ENCODE results near the gene RAP1B.

Gene RAP1B

DNA sequence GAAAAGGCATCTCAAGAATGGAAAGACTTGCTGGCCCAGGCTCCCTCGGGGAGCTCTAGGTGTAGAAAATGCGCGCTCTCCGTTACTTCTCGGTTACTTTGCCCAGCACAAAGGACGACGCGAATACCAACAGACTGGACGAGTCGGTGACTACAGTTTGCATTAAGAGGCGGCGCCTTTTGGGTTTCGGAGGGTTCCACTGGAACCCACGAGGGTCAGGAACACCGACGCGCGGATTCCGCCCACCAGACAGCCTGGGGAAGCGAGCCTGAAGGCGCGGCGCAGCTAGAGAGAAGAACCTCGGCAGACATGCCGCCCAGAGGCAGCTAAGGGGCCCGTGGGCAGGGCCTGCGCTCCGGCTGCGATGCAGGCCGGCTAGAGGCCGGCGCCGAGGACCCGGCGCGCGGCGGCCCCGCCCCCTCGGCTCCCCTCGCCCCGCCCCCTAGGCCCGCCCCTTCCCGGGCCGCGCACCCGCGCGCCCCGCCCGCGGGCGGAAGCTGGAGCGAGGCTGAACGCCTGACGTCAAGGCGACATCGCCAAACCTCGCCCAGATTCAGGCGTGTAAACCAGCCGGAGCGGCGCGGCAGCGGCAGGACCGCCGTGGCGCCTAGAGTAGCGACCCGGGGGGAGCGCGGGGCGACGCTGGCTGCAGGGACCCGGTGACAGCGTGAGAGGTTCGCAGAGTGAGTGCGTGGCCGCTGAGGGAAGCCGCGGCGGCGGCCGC, at the start of gene RAP1B:
Gene RAP1B, plus strand, starts transcription at position 530 of the 724 bp plus-strand sequence. CDS start 37,826 bp downstream, outside the sequence.
- DNase-seq: peak; percentile 92

DNA sequence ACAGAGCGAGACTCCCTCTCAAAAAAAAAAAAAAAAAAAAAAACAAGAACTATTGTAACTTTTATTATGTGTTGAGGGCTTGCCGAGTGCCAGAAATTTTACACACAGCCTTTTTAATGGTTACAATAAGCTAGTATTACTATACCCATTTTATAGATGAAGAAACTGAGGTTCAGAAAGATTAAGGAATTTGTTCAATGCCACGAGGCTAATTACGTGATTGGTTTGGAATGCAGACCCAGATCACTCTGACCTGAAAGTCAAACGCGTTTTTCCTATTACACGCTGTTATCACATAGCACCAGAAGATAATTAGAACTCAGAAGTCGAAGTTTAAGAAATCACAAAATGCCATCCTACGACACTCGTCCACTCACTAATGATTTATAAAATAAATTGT, 48.9 kb upstream of the RAP1B start:
- no peak for DNase-seq

DNA sequence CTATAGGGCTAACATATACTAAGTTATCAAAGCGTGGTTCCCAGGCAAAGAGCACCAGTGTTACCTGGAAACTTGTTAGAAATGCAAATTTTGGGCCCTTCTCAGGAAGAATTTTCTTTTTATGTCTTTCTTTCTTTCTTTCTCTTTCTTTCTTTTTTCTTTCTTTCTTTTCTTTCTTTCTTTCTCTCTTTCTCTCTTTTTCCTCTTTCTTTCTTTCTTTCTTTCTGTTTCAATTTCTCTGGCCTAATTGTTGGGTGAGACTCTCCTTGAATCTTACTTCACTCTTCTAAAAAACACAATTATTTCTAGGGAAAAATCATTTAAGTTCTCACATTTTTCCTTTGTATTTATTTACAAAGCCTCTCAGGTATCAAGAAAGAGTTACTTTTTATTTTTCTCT, 46.5 kb upstream of the RAP1B start:
- no peak for DNase-seq

DNA sequence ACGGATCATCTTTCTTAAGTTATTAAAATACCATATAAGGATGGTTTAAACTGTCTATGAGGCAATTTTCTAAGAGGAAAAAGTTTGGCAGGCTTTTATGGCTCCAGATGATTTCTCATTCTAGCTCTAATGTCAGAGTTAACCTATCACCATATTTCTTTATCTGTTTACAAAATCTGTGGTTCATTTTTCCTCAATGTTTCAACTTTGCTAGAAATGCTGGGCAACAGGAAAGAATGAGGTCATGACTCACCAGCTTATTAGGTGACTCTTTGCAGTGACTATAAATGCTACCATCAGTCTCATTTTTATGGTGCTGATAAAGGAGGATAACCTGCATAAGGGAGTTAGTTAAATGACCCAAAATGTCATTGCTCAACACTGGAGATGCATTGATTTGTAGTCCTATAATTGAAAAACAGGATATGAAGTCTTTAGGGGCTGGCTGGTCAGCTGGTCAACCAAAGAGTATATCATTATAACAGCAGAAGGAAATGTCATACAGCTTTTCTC, 45.3 kb upstream of the RAP1B start:
- DNase-seq: no peak

DNA sequence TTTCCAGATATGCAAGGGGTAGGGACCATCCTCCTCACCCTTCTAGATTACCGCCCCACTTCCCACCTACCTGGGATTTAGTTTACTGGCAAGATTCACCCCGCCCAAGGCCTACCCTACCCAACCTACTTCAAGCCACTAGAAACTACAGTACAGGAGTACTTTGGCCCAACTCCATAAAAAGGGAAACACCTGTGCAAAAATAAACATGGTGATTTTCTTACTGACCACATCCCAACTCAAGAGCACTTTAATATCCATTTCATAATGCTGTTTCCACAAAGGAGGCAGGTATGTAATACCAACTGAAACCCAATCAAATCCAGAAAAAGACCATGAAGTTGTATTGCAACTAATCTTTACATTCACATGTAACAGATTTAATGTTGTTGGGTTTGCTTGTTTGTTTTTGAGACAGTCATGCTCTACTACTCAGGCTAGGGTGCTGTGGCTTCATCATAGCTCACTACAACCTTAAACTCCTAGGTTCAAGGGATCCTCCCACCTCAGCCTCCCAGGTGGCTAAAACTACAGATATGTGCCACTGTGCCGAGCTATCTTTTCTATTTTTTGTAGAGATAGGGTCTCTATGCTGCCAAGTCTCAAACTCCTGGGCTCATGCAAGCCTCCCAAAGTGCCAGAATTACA, 41.7 kb upstream of the RAP1B start:
- DNase-seq: no peak

DNA sequence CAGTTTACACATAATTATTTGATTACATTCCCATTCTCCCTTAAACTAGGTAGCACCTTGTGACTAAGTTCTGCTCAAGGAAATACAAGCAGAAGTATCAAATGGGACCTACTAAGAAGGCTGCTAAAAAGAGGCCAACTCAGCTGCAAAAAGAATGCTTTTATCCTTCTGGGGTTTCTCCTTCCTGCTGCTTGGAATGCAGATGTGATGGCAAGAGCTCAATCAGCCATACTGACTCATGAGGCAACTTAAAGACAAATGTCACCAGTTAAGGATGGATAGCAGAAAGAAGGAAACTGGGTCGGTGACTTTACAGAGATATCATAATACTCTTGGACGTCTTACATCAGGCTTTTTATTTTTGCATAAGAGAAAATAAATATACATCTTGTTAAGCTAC, 38.0 kb upstream of the RAP1B start:
- no peak for DNase-seq

DNA sequence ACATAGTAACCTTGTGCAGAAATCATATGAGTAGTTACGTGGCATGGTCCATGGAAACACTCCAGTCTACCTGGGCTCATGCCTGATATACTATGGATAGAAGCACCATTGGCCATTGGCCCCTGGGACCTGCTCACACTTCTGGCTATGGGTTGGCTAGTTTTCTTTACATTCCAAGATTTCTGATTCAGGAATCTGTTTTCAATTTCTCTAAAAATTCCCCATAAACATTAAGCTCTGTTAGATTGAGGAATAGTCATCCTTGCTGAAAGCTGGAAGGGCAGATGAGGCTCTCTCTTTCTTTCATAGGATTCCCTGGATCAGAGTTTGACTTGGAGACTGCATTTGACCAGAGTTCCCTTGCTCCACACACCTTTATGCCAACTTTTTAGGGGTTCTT, 37.3 kb upstream of the RAP1B start:
- no peak for DNase-seq

DNA sequence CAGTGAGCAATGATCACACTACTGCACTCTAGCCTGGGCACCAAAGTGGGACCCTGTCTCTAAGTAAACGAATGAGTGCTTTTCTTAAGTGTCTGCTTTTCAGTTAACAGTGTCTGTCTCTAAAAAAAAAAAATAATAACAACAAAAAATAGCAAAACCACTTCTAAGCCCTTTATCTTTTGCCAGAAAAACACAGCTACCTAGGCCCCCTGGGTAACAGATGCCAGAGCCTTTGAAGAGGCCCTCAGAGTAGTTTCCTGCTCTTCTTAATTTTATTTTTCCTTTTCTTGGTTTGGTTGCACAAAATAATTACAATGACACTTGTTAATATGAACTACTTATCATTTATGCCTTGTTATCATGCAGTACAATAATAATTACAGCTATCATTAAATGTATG, 32.8 kb upstream of the RAP1B start:
- DNase-seq: no peak

DNA sequence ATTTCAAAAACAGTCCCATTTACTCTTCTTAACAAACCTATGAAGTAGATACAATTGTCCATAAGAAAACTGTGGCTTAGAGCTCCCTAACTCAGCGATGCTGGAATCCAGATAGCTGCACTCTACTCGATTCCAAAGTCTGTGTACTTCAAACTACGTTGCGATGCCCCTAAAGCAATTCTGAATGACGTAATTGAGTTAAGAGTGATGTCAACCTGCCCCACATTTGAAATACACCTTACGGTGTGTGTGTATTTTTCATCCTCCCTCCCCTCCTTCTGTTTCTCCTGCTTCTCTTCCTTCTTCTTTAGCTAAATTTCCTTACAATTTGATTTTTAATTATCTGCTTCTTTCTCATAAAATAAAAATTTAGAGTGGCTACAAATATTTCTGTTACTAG, 31.9 kb upstream of the RAP1B start:
- DNase-seq: no peak

DNA sequence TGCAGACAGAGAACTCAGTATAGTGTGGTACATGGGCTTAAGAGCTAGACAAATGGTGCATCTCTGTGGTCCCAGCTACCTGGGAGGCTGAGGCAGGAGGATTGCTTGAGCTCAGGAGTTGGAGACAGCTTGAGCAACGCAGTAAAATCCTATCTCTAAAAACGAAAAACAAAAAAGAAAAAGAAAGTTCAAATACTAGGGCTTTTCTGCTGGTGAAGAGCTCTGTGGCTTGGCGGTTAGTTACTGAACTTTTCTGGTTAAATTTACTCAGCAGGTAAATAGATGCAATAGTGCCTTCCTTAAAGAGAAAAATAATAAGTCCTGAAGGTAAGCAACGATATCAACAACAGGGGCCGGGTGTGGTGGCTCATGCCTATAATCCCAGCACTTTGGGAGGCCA, 31.4 kb upstream of the RAP1B start:
- no peak for DNase-seq

DNA sequence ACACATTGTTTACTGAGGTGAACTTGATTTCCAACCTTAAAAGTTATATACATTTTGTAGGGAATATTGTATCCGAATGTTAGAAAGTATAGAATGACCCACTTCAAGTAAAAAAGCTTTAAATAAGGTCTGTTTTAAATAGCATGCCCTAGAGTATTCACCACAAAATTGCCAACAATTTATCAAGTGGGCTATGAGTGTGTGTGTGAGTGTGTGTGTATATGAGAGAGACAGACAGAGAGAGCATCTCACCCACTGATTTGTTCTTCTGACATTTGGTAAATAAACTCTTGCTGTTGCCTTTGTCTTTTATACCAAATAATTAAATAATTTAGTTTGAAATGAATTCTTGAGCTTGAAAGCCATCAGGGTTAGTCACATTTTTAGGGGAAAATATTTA, 29.8 kb upstream of the RAP1B start:
- DNase-seq: no peak

DNA sequence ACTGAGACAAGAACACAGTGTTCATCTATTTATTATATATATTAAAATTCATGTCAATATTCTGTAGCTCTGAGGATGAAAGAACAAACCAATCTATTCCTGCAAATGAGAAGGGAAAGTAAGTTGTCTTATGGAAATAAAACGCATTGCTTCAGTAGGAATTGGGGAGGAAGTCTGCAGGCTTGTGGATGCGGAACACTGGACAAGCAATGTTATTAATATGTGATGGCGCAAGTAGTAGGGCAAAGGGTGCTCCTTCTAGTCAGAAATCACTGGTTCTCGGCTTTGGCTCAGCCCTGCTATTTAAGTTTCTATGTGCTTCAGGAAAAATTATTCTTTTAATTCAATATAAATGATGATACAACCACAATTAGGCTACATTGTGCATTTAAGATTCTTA, 28.8 kb upstream of the RAP1B start:
- no peak for DNase-seq

DNA sequence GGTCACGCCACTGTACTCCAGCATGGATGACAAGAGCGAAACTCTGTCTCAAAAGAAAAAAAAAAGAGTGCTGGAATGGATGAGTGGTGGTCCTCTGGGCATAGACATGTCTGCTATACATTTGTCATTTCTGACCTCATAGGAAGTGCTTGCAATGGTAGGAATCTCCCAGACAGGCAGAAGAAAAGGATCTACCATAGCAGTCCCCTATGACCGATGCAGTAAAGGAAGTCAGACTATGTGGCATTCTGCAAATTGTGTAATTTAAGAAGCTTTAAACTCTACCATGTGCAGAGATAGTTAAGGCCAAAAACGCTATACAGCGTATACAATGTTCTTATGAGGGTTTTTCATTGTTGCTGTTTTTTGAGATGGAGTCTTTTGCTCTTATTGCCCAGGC, 24.7 kb upstream of the RAP1B start:
- no peak for DNase-seq

DNA sequence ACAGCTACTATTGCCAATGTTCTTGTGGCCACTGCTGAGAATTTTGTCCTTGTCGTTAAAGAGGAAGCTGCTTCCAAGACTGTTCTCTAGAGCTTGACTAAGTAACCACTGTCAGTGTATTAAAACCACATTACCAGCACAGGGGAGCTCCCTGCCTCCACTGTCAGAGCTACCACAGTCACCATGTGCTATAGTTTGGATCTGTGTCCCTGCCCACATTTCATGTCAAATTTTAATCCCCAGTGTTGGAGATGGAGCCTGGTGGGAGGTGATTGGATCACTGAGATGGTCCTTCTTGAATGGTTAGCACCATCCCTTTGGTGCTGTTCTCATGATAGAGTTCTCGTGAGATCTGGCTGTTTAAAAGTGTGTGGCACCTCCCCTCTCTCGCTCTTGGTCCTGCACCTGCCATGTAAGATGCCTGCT, 23.2 kb upstream of the RAP1B start:
- peak; percentile 66 for DNase-seq

DNA sequence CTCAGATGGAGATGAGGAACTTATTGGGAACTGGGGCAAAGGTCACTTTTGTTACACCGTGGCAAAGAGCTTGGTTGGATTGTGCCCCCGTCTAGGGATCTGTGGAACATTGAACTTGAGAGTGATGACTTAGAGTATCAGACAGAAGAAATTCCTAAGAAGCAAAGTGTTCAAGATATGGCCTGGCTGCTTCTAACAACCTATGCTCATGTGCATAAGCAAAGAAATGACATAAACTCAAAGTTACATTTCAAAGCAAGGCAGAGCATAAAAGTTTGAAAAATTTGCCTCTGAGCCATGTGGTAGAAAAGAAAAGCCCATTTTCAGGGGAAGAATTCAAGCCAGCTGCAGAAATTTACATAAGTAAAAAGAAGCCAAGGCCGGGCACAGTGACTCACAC, 21.5 kb upstream of the RAP1B start:
- no peak for DNase-seq

DNA sequence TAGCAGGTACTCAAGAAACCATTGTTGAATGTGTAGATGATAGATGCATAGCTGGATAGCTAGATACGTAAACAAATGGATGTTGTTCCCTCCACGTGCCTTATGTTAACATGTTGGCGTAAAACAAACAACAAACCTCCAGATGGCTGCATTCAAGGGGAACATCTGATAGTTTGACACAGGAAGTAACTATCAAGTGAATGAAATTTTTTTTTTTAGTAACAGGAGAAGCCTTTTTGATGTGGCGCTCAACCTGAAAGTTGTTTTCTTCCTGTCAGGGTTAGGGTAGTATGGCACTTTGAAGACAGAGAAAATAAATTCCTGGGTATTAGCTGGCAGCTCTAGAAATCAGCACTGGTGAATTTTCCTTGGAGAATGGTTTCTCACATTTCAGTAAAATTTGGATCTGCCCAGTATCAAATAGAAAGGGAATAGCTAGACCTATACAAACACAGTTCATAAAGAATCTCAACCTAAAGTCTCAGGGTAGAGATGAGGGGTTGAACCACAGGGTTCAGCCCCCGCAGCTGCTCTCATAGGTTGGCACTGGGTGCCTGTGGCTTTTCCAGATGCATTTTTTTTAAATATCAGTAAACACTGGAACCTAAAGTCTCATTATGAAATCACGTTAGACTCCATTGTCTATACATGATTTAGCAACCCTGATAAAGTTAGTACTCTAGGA, 18.8 kb upstream of the RAP1B start:
- DNase-seq: no peak

DNA sequence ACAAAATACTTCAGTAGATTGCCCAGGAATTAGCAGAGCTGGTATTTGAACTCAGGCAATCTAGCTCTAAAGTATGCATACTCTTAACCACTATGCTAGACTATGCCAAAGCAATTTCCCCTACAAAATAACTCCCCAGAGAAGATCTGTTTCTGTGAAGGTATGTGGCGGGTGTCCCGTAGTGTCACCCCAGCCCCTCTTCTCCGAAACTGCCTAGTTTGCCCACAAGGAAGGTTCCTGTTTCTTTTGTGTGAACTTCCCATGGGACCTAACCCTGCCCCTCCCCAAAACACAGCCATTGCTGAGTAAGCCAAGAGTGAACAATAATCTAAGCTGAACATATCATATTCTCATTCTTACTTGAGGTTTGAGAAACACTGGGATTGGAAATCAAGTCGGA, 15.5 kb upstream of the RAP1B start:
- DNase-seq: no peak

DNA sequence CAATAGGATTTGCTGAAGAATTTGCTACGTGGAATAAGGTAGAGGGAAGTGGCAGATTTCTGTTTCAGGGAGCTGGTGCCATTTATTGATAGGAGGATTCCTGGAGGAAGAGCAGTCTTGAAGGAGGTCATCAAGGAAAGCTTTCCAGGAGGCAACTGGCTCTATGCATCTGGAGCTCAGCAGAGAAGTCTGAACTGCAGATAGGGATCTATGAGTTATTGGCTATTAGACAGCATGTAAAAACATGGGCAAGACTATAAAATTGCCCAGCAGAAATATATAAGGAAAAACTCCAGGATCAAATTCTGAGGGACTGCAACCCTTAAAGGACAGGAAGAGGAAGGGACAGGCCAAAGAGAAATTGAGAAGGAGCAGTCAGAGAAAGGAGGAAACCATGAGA, 8.9 kb upstream of the RAP1B start:
- no peak for DNase-seq

DNA sequence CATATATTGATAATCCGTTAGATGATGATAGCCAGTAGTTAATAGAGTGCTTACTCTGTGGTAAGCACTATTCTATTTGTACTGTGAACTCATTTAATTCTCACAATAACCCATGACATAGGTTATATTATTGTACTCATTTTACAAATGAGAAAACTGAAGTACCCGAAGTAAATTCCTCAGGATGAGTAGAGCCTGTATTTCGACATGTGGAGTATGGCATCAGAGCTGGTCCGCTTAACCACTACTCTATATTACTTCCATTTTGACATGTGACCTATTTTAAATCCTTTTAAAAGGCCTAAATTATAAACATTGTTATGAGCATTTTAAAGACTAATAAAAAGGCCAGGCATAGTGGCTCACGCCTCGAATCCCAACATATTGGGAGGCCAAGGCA, 8.0 kb upstream of the RAP1B start:
- no peak for DNase-seq

DNA sequence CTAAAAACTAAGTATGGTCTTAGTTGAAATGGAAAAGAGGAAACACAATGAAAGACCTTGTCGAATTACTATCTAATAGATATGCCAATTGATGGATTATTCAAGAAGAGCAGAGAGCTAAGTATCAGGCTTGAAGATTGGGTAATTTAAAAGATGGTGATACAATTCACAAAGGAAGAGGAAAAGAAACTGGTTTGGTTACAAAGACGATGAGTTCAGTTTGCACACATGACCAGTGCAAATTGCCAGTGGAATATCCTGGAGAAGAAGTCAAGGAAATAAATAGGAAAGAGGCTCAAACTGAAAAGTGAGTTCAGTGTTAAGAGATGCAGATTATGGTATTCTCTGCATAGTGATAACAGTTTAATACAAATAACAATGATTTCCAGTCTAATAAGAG, 2.5 kb upstream of the RAP1B start:
- DNase-seq: no peak

DNA sequence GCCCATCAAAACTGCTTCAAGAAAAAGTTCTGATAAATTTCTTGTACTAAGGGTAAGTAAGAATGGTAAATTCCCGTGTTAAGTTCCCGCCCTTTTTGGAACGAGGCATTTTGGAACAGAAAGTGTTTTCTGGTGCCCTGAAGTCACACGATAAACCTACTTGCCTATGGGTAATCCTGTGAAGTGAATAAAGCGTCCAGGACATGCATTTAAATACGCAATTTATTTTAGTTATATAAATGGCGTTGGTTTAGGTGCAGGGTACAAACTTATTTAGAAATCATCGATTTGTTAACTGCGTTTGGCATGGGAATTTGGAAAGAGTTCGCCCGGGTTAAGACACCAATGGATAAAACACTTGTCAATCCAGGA, 715 bp upstream of the RAP1B start:
- DNase-seq: no peak

DNA sequence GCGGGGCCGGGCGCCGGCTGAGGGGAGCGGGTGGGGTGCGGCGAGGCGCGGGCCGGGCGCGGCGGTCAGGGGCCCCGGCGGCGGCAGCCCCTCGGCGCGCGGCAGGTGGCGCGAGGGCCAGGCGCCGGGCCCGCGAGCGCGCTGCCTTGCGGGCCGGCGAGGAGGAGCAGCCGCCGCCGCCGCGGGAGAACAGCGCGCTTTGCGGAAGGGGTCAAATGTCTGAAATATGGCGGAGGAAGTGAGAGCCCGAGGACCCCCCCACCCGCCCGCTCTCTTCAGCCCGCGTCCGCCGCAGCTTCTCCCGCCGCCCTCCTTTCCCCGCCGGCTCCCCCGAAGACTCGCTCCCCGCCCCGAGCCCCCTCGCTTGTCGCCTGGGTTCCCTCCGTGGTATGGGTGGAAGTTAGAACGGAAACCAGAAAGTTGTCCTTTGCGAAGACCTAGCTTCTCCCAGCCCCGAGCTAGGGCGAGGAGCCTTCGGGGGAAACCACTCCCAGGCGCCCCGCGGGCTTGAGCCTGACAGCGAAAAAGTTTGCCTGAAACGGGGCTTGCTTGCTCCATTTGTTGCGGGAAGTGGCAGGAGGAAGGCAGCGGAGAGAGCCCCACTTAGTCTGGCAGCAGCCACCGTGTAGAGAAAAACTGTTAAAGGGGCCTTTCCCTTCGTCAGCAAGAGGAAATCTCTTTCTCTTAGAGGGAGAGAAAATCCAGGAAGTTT, 551 bp downstream of the RAP1B start:
- DNase-seq: peak; percentile 78

DNA sequence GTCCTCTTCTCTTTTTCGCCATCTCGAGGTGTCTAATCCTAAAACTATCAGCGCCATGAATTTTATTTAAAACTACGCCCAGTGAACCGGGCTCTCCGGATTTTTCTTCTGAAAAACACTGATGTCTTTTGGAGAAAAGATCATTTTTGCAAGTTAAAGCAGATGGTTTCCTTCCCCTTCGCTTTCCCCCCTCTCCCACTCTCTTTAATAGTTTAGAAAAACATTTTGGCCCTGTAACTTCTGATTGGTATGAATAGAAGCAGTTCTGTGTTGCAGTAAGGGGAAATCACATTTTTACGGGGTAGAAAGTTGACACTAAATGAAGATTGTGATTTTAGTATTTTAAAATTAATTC, 1.1 kb downstream of the RAP1B start:
- no peak for DNase-seq

DNA sequence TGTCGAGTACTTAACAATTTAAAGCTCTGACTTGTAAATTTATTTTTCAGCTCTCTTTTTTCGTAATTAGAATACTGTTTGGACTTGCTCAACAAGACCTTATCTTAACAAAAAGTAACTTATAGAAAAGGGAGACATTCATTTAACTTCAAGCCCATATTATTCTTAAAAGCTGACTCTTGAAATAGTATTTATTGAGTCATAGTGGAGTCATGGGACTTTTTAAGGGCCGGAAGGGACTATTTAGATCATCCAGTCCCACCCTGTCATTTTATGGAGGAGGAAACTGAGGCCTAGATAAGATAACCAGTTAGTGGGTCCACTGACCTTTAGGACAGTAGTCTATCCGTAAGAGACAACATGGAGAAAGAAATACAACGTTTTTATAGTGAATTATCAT, 1.5 kb downstream of the RAP1B start:
- DNase-seq: no peak
